Measurements from ENCODE around the gene KIR2DL4.
"Not testable (repeated sequence)": the region's sequence is repeated elsewhere in the genome, so short reads cannot be mapped to it uniquely, and the experiment has no call there.

The KIR2DL4 gene

DNA sequence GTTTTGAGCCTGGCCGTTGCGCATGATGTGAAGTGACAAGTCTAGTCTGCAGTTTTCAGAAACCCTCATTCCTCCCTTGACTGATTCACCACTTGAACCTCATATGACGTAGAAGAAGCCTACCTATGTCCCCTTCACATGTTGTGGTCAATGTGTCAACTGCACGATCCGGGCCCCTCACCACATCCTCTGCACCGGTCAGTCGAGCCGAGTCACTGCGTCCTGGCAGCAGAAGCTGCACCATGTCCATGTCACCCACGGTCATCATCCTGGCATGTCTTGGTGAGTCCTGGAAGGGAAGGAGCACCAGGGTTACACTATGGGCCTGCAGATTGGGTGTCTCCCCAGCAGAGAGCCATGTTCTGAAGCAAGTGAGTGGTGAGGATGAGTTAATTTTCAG is at the start of gene KIR2DL4:
KIR2DL4 (plus strand) TSS at position 201 of the 400 bp plus-strand sequence; CDS start at position 243, 42 bp downstream.
- no peak for DNase-seq

GRCh38 chr19:54756204-54757110 is 47.0 kb upstream of the KIR2DL4 start:
- not testable (repeated sequence) for DNase-seq

GRCh38 chr19:54758577-54758976 is 44.8 kb upstream of the KIR2DL4 start:
- DNase-seq, result not testable (repeated sequence)

DNA sequence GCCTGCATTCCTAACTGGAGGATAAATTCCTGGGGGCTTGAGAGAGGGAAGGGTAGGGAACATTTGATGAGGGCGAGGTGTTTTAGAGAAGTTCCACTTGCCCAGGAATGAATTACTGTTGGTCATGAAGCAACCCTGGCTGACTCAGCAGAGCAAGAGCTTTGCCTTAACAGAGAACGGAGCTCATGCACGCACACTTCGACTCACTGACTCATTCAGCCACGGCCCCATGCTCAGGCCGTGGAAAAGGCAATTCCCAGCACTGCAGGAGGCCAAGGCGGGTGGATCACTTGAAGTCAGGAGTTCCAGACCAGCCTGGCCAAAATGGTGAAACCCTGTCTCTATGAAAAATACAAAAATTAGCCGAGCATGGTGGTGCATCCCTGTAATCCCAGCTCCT is 39.2 kb upstream of the KIR2DL4 start:
- DNase-seq, result not testable (repeated sequence)

- DNase-seq, result not testable (repeated sequence)
Observed at GRCh38 chr19:54766464-54766863, 36.9 kb upstream of the KIR2DL4 start.

GRCh38 chr19:54769646-54770045 is 33.8 kb upstream of the KIR2DL4 start, which contains the start of gene KIR2DL1:
KIR2DL1 (plus strand) TSS chr19:54769793; CDS start chr19:54769851, 58 bp downstream.
- not testable (repeated sequence) for DNase-seq

GRCh38 chr19:54770511-54770910 is 32.9 kb upstream of the KIR2DL4 start:
- DNase-seq, result not testable (repeated sequence)

DNA sequence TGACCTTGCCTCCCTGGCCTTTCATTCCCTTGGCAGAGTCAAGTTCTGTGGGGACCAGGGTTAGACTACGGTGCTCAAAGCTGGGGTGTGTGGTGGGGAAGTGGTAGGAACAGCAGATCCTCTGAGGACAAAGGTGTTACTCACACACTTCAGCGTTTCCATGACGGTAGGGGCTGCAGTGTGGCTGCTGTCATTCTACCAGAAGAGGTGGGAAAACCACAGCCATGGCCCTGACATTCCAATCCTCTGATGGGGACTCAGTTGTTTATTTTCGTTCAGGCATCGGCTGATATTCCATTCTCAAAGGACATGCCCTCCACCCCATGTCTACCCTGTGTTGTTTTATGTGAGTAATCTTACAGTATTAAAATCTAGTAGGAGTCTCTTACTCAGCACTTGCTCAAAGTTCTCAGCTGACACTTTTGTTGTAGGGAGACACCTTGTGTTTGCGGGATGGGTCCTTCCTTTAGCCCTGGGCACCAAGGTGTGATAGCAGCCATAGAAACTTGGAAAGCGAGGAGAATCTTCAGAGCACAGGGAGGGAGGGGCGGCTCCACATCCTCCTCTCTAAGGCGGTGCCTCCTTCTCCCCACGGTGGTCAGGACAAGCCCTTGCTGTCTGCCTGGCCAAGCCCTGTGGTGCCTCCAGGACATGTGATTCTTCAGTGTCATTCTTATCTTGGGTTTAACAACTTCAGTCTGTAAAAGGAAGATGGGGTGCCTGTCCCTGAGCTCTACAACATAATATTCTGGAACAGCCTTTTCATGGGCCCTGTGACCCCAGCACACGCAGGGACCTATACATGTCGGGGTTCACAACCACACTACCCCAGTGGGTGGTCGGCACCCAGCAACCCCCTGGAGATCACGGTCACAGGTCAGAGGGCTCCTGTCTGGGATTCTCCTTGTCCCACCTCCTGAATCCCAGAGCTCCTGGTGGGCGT is 32.1 kb upstream of the KIR2DL4 start:
- DNase-seq, result not testable (repeated sequence)

- DNase-seq, result not testable (repeated sequence)
Observed at GRCh38 chr19:54772666-54773065, 30.7 kb upstream of the KIR2DL4 start.

DNA sequence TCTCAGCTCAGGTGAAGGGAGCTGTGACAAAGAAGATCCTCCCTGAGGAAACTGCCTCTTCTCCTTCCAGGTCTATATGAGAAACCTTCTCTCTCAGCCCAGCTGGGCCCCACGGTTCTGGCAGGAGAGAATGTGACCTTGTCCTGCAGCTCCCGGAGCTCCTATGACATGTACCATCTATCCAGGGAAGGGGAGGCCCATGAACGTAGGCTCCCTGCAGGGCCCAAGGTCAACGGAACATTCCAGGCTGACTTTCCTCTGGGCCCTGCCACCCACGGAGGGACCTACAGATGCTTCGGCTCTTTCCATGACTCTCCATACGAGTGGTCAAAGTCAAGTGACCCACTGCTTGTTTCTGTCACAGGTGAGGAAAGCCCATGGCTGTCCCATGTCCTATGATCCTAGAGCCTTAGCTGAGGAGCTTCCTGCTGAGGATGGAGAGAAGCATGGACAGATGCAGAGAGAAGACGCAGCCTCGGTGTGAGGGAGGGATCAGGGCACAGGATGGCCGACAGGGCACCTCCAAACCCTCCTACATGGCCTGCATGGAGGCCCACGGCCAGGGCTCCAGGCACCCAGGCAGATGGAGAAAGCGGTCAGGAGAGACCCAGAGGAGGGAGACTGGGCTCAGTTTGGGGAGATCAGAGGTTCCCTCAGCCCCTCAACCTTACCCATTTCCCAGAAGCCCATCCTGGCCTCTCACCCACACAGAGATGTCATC is 28.2 kb upstream of the KIR2DL4 start:
- DNase-seq, result not testable (repeated sequence)

DNA sequence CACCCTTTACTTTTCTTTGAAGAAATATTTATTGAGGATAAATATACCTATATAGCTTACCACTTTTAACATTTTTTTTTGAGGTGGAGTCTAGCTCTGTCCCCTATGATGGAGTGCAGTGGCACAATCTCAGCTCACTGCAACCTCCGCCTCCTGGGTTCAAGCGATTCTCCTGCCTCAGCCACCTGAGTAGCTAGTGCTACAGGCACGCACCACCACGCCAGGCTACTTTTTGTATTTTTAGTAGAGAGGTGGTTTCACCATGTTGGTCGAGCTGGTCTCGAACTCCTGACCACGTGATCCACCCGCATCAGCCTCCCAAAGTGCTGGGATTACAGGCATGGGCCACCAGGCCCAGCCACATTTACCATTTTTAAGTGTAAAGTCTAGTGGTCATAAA is 27.6 kb upstream of the KIR2DL4 start:
- DNase-seq, result not testable (repeated sequence)

DNA sequence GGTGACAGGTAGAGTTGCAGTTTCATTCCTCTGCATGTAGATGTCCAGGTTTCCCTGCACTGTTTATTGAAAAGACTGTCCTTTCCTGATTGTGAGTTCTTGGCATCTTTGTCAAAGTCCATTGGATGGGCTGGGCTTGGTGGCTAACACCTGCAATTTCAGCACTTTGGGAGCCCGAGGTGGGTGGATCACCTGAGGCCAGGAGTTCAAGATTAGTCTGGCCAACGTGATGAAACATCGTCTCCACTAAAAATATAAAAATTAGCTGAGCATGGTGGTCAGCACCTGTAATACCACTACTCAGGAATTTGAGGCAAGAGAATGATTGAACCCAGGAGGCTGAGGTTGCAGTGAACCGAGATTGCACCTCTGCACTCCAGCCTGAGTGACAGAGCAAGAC is 25.6 kb upstream of the KIR2DL4 start:
- DNase-seq, result not testable (repeated sequence)

GRCh38 chr19:54778896-54779295 is 24.5 kb upstream of the KIR2DL4 start:
- not testable (repeated sequence) for DNase-seq

DNA sequence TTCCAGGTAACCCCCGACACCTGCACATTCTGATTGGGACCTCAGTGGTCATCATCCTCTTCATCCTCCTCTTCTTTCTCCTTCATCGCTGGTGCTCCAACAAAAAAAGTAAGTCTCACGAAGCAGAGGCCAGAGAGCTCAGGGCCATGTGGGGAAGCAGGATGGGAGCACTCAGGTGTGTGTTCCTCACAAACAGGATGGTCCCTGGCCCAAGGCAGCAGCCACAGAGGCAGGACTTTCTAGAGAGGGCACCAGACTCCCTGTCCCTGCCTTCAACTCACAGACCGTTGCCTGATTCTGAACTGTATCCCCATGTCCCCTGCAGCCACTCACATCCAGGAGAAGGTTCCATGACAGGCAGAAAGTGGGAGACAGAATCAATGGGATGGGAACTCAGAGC is 20.5 kb upstream of the KIR2DL4 start:
- DNase-seq, result not testable (repeated sequence)

GRCh38 chr19:54786091-54786723 is 17.2 kb upstream of the KIR2DL4 start:
- not testable (repeated sequence) for DNase-seq

DNA sequence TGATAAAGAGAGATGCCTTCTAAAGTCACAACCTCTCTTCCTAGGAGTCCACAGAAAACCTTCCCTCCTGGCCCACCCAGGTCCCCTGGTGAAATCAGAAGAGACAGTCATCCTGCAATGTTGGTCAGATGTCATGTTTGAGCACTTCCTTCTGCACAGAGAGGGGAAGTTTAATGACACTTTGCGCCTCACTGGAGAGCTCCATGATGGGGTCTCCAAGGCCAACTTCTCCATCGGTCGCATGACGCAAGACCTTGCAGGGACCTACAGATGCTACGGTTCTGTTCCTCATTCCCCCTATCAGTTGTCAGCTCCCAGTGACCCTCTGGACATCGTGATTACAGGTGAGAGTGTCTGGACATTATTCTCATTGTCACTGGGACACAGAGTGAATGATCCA is 15.3 kb upstream of the KIR2DL4 start:
- not testable (repeated sequence) for DNase-seq

GRCh38 chr19:54790711-54791110 is 12.7 kb upstream of the KIR2DL4 start:
- no peak for DNase-seq

- no peak for DNase-seq
Observed at GRCh38 chr19:54791476-54791875, 11.9 kb upstream of the KIR2DL4 start.

DNA sequence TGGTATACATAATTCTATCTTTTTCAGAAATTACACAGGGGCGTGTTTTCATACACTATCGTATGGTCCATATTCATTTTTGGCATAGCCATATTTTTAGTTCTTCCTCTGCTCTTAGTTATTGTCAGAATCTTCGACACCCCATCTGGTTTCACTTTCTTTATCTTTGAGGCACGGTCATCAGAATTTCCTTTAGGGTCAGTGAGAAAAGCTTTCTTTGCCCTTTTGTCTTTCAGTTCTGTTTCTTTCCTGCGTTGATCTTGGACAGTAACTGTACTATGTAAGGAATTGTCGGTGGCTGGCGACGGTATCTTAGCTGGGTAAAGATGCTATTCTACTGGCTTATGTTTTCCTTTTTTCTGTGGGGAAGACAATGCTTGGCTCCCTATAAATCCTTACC is 10.6 kb upstream of the KIR2DL4 start:
- DNase-seq, result no peak

GRCh38 chr19:54795758-54796157 is 7.7 kb upstream of the KIR2DL4 start:
- DNase-seq, result no peak

- no peak for DNase-seq
Observed at GRCh38 chr19:54804101-54804500, 691 bp downstream of the KIR2DL4 start.

DNA sequence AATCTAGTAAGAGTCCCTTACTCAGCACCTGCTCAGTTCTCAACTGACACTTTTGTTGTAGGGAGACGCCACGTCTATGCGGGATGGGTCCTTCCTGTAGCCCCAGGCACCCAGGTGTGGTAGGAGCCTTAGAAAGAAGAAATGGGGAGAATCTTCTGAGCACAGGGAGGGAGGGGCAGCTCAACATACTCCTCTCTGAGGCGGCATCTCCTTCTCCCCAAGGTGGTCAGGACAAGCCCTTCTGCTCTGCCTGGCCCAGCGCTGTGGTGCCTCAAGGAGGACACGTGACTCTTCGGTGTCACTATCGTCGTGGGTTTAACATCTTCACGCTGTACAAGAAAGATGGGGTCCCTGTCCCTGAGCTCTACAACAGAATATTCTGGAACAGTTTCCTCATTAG is 1.2 kb downstream of the KIR2DL4 start:
- DNase-seq, result no peak

Measured in activated gamma-delta T cell treated with Interleukin-2 at 50 U/mL for 16 hours (primary cell).